ENCODE results near the gene MEIS3. TPM values are rescaled to one million over a fixed set of nuclear protein-coding genes. Genes with fewer than 3 reads are reported as not detected.

MEIS3 gene
- polyA plus RNA-seq, 2 of the 4 experiments (the other 2 are of a cell fraction): 16.5 to 27.1 TPM

GRCh38 chr19:47444388-47444821, 25.1 kb upstream of the MEIS3 start:
- no peak for DNase-seq (ENCODE audit: low read depth in 1 of 2, low spot score in 1 of 2)
- Histone ChIP-seq H3K27ac (no peak overlapping the region), H3K4me3 (no peak overlapping the region), H3K9me3 (no peaks in the 10 kb centered on the region), H3K4me2 (no peak overlapping the region), H3K4me1 (peaks cover 26% of the 10 kb centered on the region)
- TF ChIP-seq USF2 (IDR thresholded peaks at IDR 0.05) (no peak), NFE2L2 (conservative IDR thresholded peaks at IDR 0.05; ENCODE audit: low read length) (no peak), CBX2 (IDR thresholded peaks at IDR 0.05; ENCODE audit: borderline replicate concordance, low read depth) (no peak), CTCF (IDR thresholded peaks at IDR 0.05) (no peak), KDM1A (IDR thresholded peaks at IDR 0.05; ENCODE audit: low read depth) (no peak), E2F6 (IDR thresholded peaks at IDR 0.05; ENCODE audit: borderline replicate concordance, low read depth) (no peak), MAZ (IDR thresholded peaks at IDR 0.05; ENCODE audit: borderline replicate concordance, low read depth, low read length) (no peak), HMGXB4 (CRISPR knock-in tag; IDR thresholded peaks at IDR 0.05; ENCODE audit: borderline replicate concordance) (no peak), ATOH8 (CRISPR knock-in tag; IDR thresholded peaks at IDR 0.05; ENCODE audit: low read depth) (no peak), HOXB13 (CRISPR knock-in tag; IDR thresholded peaks at IDR 0.05; ENCODE audit: low read depth) (no peak), EP300 (IDR thresholded peaks at IDR 0.05) (no peak), REST (IDR thresholded peaks at IDR 0.05) (peak; percentile 95), ELK1 (IDR thresholded peaks at IDR 0.05; ENCODE audit: low read depth, low read length) (no peak), MAFK (IDR thresholded peaks at IDR 0.05; ENCODE audit: partially characterized antibody) (no peak), RARB (CRISPR knock-in tag; IDR thresholded peaks at IDR 0.05) (no peak), EHMT2 (IDR thresholded peaks at IDR 0.05; ENCODE audit: low read depth) (0 out of 2 replicates have a peak, but pooled peaks have one; percentile 64)
- ATAC-seq: no peak
- FAIRE-seq: no peak
- WGBS (ENCODE audit: missing lambda C conversion rate): 41% methylated on average over 22 of the region's 22 CpGs
- POLR2A ChIA-PET: interaction anchor here (0.6 to 1.0 kb wide), 2 partner anchors 16 to 39 kb away, joined by 3 to 4 read pairs; partner anchors contain the start of gene KPTN
- CTCF ChIA-PET: interaction anchor here (0.6 to 28.3 kb wide), 6 partner anchors 9 to 262 kb away, joined by 3 to 901 read pairs (median 15); partner anchors contain the start of genes EHD2 and NAPA
